Measurements from ENCODE around the gene TMSB4X.
A peak's percentile ranks its signal among the peaks of the same experiment; 100 is the strongest.
"Not testable (repeated sequence)": the region's sequence is repeated elsewhere in the genome, so short reads cannot be mapped to it uniquely, and the experiment has no call there.

Gene TMSB4X

DNA sequence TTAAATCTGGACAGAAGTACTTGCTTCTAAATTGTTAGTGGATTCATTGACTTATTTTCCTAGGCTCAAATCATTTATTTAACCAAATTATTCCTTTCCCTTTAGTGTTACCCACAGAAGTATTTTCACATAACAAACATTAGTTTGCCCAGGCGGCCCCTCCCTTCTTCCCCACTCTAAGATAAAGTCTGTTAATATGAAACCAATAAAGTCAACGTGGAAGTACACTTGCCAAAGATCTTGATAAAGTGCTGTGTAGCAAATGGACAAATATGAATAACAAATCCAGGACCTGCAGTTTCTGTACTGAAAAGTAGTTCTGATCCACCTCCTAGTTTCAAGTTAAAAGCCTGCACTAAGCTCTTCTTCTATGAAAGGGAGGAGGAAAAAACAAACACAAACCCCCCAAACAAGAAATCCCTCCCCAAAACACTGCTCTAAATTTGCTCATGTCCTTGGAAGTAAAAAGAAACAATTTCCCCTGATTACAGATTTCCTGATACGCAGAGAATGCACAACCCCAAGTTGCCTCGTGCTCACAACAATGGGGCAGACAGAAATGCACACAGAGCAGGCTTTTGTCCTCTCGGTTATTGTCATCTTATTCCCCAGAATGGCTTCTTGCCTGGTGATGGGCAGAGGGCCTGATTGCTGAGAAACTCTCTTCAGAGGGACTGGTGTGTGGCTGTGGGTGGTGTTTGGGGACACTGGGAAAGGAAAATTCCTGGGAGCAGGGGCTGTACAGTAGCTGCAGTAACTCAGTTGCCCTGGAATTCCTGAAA is 23.2 kb downstream of the TMSB4X start:
- DNase-seq: no peak

DNA sequence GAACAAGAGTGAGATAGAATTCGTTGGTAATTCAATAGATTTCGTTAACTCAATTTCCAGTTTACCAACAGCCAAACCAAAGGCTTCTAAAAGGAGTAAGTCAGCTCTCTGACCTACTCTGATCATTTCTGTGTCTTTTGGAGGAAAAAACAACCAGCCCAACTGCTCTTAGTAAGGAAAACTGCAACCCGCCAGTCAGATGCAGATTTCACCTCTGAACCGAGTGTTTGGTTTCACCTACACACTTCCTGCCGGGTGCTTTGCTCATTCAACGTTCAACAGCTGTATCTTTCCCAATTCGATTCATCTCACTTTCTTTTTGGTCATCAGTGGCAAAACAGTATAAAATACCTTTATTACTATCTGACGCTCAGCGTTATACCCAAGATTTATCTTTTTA is 24.5 kb downstream of the TMSB4X start:
- DNase-seq: peak; percentile 80

DNA sequence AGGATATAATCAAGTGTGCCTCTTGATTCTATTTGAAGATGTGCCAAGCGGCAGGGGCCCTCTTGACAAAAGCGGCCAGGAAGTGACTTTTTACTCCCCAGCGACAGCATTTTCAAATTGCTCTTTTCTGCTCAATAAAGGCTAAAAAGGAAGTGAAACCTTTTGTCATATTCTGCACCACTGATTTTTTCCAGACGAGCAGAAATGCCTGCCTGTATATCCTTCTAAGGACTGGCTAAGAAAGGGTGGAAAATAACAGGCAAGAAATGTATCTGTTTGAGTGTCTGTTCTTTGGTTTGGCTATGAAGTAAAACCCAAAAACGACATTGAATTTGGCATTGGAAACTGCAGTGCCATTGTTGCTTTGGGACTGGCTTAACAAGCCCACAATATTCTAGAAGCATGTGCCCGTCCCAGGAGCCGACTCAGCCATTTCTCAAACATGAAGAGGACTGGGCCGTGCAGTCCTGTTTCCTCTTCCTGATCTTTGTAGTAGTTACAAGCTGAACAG is 25.4 kb downstream of the TMSB4X start:
- peak; percentile 81 for DNase-seq

DNA sequence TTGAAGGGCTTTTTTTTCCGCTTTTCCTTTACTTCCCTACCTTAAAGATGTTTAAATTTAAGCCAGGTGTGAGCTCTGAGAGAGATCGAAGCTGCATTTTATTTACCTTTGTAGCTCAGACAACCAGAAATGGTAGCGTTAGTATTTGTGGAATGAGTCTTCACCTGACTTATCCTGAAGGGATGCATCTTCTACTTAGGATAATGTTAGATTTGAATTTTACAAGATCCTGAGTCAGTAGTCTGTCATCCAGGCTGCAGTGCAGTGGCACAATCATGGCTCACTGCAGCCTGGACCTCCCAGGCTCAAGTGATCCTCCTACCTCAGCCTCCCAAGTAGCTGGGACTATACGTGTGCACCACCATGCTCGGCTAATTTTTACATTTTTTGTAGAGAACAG is 26.2 kb downstream of the TMSB4X start:
- DNase-seq: no peak

DNA sequence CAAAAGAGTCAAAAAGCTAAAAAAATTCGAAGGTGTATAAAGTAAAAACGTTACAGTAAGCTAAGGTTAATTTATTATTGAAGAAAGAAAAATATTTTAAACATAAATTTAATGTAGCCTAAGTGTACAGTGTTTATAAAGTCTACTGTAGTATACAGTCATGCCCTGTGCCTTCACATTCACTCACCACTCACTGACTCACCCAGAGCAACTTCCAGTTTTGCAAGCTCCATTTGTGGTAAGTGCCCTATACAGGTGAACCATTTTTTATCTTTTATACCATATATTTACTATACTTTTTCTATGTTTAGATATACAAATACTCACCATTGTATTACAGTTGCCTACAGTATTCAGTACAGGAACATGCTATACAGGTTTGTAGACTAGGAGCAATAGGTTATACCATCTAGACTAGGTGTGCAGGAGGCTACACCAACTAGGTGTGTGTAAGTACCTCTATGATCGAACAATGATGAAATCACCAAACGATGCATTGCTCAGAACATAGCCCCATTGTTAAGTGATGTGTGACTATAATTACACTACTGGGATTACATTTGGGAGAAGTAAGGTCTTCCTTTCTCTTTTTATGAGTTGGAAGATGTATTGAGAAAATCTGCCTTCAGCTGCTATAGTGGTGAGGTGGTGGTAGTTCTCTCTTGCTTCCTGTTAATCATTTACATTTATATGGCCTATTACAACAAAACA is 27.2 kb downstream of the TMSB4X start:
- no peak for DNase-seq

DNA sequence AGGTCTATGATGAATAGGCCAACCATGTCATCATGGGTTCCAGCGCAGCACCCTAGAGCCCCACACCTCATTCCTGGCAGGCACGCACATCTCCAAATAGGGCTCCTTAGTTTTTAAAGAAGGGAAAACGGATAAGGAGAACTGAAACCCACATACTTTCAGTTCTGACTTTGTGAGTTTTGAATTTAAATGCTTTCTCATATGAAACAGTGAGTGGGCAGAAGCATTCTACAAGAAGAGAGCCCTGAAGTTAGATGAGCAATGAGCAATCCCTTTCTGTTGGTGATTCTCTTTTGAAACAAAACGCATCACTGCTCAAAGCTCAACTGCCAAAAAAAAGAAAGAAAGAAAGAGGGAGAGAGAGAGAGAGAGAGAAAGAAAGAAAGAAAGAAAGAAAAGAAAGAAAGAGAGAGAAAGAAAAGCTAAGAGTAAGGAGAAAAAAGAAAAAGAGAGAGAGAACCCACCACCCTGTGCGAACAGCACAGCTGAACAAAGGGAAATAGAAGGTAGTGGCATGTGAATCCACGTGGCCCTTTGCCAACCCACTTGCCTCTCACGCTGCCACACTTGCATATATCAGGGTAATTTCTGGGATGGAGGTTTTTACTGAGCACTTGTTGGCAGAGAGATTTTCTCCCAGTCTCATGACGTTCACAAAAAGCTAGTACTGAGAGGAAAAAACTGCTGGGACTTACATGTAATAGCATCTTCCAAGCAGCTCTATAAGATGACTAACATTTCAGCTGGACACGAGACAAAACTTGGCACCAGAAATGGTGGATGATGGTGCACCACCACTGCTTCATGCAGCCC is 31.0 kb downstream of the TMSB4X start:
- peak; percentile 84 for DNase-seq

GRCh38 chrX:13007519-13008188 is 32.7 kb downstream of the TMSB4X start:
- DNase-seq: peak; percentile 35

GRCh38 chrX:13008189-13008533 is 33.3 kb downstream of the TMSB4X start:
- no peak for DNase-seq

DNA sequence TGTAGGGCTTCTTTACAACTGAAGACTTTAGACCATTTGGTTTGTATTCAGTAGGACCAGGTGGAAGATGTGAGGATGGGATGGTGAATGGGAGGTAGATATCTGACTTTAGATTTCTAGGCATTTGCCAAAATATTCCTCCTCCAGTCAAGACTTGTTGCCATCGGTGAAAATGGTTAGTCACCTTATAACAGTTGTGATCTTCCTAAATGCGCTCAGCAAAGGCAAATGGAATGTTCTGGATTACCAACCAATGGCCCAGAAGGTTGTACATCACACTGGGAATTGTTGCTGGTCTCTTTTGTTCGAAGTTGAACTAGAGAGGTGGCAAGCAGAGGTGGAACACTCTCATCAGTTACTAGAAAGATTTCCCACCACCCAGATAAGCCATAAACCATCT is 33.9 kb downstream of the TMSB4X start:
- DNase-seq: no peak

GRCh38 chrX:13009273-13009672 is 34.4 kb downstream of the TMSB4X start:
- peak; percentile 44 for DNase-seq

- no peak for DNase-seq
These were observed 34.9 kb downstream of the TMSB4X start for GRCh38 chrX:13009844-13010243.

DNA sequence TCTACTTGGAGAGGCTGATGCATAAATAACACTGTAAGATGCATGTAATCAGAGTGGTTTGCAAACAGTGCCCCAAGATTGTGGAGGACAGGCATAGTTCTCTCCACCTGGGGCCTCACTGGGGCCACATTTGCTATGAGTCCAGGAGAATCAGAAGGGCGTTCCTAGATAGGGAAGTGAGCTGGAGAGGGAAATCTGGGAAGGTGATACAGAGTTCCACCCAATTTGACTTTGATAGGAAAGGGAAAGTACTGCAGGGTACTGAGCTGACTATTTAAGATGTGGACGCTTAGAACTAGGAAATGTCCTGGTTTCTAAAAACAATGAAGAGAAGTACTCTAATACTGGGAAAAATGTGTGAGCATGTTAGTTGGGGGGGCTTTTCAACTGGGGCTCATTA is 35.6 kb downstream of the TMSB4X start:
- no peak for DNase-seq

DNA sequence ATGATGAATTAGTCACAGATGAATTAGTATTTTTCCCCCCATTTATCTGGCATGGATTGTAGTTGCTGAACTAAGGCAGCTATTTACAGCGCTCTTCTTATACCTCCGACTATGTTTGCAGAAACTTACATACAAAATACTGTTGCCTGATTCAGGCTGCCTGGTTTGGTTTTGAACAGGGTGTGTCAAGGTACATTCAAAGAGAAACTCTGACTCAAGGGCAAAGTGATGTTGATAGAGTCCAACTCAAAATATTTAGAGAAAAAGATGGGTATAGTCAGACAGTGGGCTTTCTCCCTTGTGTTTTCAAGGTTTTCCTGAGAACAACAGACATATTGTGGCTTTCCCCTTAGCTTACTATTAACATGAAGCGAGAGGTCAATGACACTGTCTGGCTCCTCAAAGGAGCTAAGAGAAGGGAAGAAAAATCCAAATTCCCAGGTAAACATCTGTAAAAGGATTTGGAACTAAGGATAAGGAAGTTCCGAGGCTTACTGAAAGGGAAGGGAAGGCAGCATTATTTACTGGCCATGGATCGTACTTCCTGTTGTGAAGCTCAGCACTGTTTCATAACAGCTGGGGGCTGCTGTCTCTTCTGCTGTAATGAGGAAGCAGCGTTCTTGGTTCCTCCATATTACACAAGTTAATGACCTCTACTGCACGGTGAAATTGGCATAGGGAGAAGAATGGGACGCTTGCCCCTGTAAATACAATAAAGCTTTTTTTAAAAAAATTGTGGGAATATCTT is 38.6 kb downstream of the TMSB4X start:
- peak; percentile 45 for DNase-seq

DNA sequence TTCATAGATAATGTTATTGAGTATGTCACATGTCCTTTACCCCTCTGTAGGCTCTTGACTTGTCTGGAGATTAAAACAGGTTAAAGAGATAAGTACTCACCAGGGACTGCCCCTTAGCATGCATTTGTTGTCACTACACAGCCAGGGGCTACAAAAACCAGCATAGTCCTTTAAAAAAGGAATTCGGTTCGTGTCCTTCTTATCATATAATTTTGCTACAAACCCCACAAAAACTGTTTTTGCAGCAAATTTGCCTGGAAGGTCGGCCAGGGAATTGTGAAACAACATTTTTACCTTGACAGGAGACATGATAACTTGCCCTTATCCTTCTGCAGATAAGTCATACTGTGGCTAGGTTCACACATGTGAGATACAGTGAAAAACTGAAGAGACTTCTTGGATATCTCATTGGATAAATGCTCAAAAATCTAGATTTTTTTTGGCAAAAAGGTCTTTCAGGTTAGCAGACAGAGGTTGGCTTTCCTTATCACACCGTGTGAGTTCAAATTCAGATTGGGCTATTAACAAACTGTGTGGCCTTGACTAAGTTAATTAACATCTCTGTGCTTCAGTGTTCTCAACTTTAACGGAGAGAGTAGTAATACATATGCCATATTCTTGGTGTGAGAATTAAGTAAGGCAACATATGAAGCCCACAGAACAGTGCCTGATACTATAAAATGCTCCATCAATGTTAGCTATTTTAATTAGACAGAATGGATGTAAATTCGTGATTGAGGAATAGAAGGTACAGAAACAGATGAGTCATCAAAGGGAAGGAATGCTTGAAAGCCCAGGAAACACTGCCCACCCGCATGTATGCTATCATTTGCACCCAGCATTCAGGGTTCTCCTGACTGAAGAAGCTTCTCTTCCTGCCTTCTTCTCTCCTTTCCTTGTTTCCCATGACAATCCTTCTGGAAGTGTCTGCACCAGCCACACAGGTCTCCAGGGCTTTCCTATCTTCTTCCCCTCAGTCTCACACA is 39.5 kb downstream of the TMSB4X start:
- DNase-seq: no peak

DNA sequence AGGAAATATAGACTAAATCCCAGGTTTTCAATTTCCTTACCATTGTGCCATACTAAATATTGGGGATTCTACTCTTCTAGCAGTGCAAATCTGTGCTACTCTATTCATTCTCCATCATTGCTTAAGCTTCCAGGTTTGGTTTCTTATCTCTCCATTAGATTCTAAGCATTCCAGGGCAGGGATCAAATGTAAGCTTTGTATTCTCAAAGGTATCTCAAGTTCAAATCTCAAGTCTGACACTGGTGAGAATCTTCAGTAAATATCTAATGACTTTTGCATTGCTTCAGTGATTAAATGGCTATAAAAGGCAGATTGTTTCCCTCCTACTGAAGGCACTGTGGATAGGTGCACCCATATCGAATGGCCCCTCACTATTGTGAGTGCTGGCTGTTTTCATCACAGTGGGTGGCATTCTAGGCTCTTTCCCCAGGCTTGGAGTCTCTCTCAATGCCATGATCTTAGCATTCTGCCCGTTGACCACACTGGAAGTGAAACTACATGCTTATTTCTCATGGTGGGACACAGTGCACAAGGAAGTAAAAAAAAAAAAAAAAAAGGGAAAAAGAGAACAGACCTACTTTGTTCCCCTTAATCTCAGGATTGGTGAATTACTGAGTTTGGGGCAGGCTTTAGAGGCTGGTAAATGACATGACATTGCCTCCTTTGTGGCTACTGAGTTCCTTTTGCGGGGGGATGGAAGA is 40.8 kb downstream of the TMSB4X start:
- peak; percentile 14 for DNase-seq

DNA sequence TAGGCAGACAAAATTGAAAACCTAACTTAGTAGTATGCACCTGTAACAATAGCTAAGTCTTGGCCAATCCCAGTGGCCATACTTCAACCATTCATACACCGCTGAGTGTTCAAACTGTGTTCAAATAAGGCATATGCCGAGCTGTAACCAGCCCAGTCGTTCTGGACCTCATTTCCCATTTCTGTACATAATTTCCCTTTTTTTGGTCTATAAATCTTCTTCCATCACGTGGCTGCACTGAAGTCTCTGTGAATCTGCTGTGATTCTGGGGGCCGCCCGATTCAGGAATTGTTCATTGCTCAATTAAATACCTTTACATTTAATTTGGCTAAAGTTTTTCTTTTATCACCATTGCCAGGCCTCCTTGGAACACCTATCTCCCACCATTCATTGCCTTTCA is 41.8 kb downstream of the TMSB4X start:
- not testable (repeated sequence) for DNase-seq

- peak; percentile 23 for DNase-seq
These were observed 48.0 kb downstream of the TMSB4X start for GRCh38 chrX:13022926-13023325.

DNA sequence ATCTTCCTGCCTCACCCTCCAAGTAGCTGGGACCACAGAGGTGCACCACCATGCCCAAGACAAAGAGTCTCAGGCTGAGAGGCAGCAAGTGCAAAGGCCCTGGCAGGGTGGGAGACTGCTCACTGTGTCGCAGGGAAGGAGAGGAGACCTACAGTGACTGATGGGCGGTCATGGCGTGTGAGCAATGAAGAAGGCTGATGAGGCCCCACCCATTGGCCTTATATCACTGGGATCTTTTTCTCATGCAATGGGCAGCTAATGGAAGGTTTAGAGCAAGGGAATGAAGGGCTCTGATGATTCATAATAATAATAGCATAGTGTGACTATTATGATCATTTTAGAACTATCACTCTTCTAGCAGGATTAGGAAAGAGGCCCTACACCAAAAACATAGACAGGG is 48.7 kb downstream of the TMSB4X start:
- no peak for DNase-seq

DNA sequence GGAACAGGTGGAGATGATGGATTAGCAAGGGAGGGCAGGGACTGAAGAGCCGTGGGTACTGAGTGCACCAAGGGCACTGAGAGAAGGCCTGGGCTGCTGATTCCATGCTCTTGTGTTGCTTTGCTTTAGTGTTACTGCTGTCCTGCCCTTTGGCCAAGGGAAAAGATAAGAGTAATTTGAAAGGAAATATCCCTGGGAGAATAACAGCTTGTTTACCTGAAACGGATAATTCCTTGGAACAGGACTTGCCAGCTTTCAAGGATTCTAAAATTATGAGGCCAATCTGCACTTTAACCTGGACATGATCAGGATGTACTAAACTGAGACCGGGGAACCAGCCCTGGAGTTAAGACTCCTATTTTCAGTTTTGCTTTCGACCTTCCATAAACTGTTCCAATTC is 49.1 kb downstream of the TMSB4X start:
- no peak for DNase-seq

DNA sequence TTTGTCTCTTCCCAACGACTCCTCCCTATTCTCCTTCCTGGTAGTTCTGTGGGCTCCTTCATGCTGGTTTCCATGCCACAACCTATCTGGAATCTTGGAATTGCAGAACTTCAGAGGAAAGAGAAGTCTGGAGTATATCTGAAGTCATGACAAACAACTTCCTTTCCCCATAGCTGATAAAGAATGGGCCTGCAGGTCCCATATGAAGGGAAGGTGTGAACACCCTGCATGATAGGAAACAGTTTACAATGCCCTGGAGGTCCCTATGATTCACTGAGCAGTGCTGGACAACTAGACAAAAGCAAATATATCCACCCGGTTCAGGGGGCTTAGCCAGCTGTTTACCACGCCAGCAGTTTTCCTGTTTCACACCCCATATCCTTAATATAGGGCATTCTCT is 50.1 kb downstream of the TMSB4X start:
- DNase-seq: no peak
